IPS-15b (cell line): ENCODE results near the gene HBQ1.
"Not testable (repeated sequence)": the region's sequence is repeated elsewhere in the genome, so short reads cannot be mapped to it uniquely, and the experiment has no call there.

Experiments used
- H3K27me3 ChIP-seq: one replicate; pipeline ENCODE4 v1.6.1; 2013; ENCODE audit warnings: low read length; ENCODE audit not compliant: control insufficient read depth, insufficient read depth
- H3K36me3 ChIP-seq: one replicate; pipeline ENCODE4 v1.6.1; 2013; ENCODE audit warnings: low read length; ENCODE audit not compliant: control insufficient read depth, insufficient read depth
- H3K4me1 ChIP-seq: one replicate; pipeline ENCODE4 v1.6.1; 2013; ENCODE audit warnings: mild to moderate bottlenecking, low read length; ENCODE audit not compliant: control insufficient read depth, insufficient read depth
- H3K4me3 ChIP-seq: one replicate; pipeline ENCODE4 v1.5.1; 2013; ENCODE audit warnings: low read depth, low read length
- H3K9ac ChIP-seq: one replicate; pipeline ENCODE4 v1.6.1; 2013; ENCODE audit warnings: low read depth, mild to moderate bottlenecking, low read length
- H3K9me3 ChIP-seq: one replicate; pipeline ENCODE4 v1.6.1; 2013; ENCODE audit warnings: mild to moderate bottlenecking, low read length; ENCODE audit not compliant: control insufficient read depth, insufficient read depth

HBQ1 gene

GRCh38 chr16:229731-230281, 49.5 kb downstream of the HBQ1 start:
- H3K36me3 ChIP-seq = peaks cover 12% of the 10 kb centered on the region
- H3K9ac ChIP-seq = no peak overlapping the region
- peak overlapping the region; percentile 97 for H3K4me3 ChIP-seq
- no peaks in the 10 kb centered on the region for H3K27me3 ChIP-seq
- no peaks in the 10 kb centered on the region for H3K9me3 ChIP-seq
- peaks cover 2% of the 10 kb centered on the region for H3K4me1 ChIP-seq

- not testable (repeated sequence) for H3K9me3 ChIP-seq, H3K27me3 ChIP-seq, H3K4me3 ChIP-seq, H3K36me3 ChIP-seq, H3K9ac ChIP-seq, H3K4me1 ChIP-seq
Measured at GRCh38 chr16:230351-230750, 50.1 kb downstream of the HBQ1 start.
